ENCODE measurements around the gene COG5.

COG5 gene

DNA sequence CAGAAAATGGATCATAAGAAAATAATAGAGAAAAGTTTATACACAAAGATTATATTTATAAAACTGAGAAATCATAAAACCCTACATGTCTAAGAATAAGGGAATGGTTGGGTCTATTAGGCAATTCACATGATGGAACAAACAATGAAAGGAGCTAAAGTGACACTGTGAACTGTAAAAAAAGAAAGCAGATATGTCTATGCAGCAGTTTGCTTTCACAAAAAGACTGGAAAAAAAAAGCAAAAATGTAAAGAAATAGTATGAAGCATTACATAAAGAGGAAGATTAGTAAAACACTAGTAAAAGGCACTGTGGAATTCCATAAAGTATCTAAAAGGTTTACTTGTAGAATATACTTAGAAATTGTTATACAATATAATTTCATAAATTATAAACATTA, 299.0 kb downstream of the COG5 start:
- H3K4me1 ChIP-seq (ENCODE audit: control insufficient read depth, insufficient read depth, low read depth, low read length) = no peaks in the 10 kb centered on the region
- H3K9ac ChIP-seq (ENCODE audit: low read length) = no peak overlapping the region
- H3K18ac ChIP-seq (ENCODE audit: low read depth in 1 of 2, low read length in 2 of 2) = no peak overlapping the region
- H2BK15ac ChIP-seq (ENCODE audit: low read depth, poor library complexity, severe bottlenecking) = no peak overlapping the region
- H2AK5ac ChIP-seq (ENCODE audit: low read length, severe bottlenecking) = no peak overlapping the region
- no peak overlapping the region for H3K4me3 ChIP-seq (ENCODE audit: insufficient read depth in 1 of 2, low read depth in 1 of 2, low read length in 2 of 2)
- H4K91ac ChIP-seq (ENCODE audit: low read length) = no peak overlapping the region
- H3K4ac ChIP-seq (ENCODE audit: low read depth in 1 of 2, low read length in 2 of 2) = no peak overlapping the region
- no peak overlapping the region for H2BK120ac ChIP-seq (ENCODE audit: low read depth, low read length)
- no peaks in the 10 kb centered on the region for H3K27me3 ChIP-seq (ENCODE audit: control insufficient read depth in 1 of 2, insufficient read depth in 1 of 2, low read length in 2 of 2)
- no peak overlapping the region for H2AFZ ChIP-seq (ENCODE audit: low read depth, low read length)
- no peak overlapping the region for H2BK12ac ChIP-seq (ENCODE audit: low read length in 2 of 2)
- H4K8ac ChIP-seq (ENCODE audit: low read length) = no peak overlapping the region
- H3K14ac ChIP-seq (ENCODE audit: low read length in 2 of 2) = no peak overlapping the region
- peaks cover 0 to 8% of the 10 kb centered on the region in 2 experiments for H3K36me3 ChIP-seq (ENCODE audit: control insufficient read depth in 1 of 2, insufficient read depth in 2 of 2, low read depth in 1 of 2, low read length in 2 of 2)
- no peak overlapping the region for H2BK5ac ChIP-seq (ENCODE audit: low read depth, low read length, poor library complexity, severe bottlenecking)
- DNase-seq = no peak
- no peak overlapping the region for H3K27ac ChIP-seq (ENCODE audit: low read length, poor library complexity, severe bottlenecking)
- H3K9me3 ChIP-seq (ENCODE audit: control insufficient read depth, low read length) = no peaks in the 10 kb centered on the region
- no peak overlapping the region for H3K4me2 ChIP-seq (ENCODE audit: low read length, poor library complexity, severe bottlenecking)
- H3K79me1 ChIP-seq (replicated peaks; ENCODE audit: low read length, poor library complexity, severe bottlenecking) = no peaks in the 10 kb centered on the region
- no peak overlapping the region for H3K23ac ChIP-seq (ENCODE audit: low read length in 2 of 2)

DNA sequence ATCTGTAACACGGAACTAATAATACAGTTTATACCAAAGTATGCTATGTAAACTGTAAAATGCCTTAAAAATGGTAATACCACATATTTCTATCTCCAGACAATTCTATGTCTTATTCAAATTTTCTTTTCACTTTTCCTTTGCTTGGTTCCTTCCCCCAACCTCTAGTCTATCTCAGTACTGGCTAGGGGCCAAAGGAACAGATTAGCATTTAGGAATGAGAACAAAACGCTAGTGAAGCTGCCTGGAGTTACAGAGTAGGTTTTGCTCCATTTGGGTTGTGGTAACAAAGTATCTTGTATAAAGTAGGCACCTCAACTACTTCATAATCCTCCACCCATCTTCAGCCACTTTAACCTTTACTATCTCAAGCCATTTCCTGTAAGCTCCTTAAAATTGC, 300.9 kb downstream of the COG5 start:
- peaks cover 0 to 8% of the 10 kb centered on the region in 2 experiments for H3K36me3 ChIP-seq (ENCODE audit: control insufficient read depth in 1 of 2, insufficient read depth in 2 of 2, low read depth in 1 of 2, low read length in 2 of 2)
- no CpG with 5 or more reads among the region's 2 CpGs for WGBS
- H3K4me2 ChIP-seq (ENCODE audit: low read length, poor library complexity, severe bottlenecking) = no peak overlapping the region
- H3K4me3 ChIP-seq (ENCODE audit: insufficient read depth in 1 of 2, low read depth in 1 of 2, low read length in 2 of 2) = no peak overlapping the region
- no peak overlapping the region for H3K4ac ChIP-seq (ENCODE audit: low read depth in 1 of 2, low read length in 2 of 2)
- no peaks in the 10 kb centered on the region for H3K27me3 ChIP-seq (ENCODE audit: control insufficient read depth in 1 of 2, insufficient read depth in 1 of 2, low read length in 2 of 2)
- H3K4me1 ChIP-seq (ENCODE audit: control insufficient read depth, insufficient read depth, low read depth, low read length) = no peaks in the 10 kb centered on the region
- H4K8ac ChIP-seq (ENCODE audit: low read length) = no peak overlapping the region
- no peak overlapping the region for H3K18ac ChIP-seq (ENCODE audit: low read depth in 1 of 2, low read length in 2 of 2)
- no peak overlapping the region for H3K27ac ChIP-seq (ENCODE audit: low read length, poor library complexity, severe bottlenecking)
- no peak for DNase-seq
- H2BK12ac ChIP-seq (ENCODE audit: low read length in 2 of 2) = no peak overlapping the region
- H2AK5ac ChIP-seq (ENCODE audit: low read length, severe bottlenecking) = no peak overlapping the region
- no peak overlapping the region for H4K91ac ChIP-seq (ENCODE audit: low read length)
- H2AFZ ChIP-seq (ENCODE audit: low read depth, low read length) = no peak overlapping the region
- no peak overlapping the region for H3K23ac ChIP-seq (ENCODE audit: low read length in 2 of 2)
- no peak overlapping the region for H2BK15ac ChIP-seq (ENCODE audit: low read depth, poor library complexity, severe bottlenecking)
- no peaks in the 10 kb centered on the region for H3K79me1 ChIP-seq (replicated peaks; ENCODE audit: low read length, poor library complexity, severe bottlenecking)
- H2BK120ac ChIP-seq (ENCODE audit: low read depth, low read length) = no peak overlapping the region
- no peak overlapping the region for H3K9ac ChIP-seq (ENCODE audit: low read length)
- H3K9me3 ChIP-seq (ENCODE audit: control insufficient read depth, low read length) = no peaks in the 10 kb centered on the region
- H2BK5ac ChIP-seq (ENCODE audit: low read depth, low read length, poor library complexity, severe bottlenecking) = no peak overlapping the region
- H3K14ac ChIP-seq (ENCODE audit: low read length in 2 of 2) = no peak overlapping the region

DNA sequence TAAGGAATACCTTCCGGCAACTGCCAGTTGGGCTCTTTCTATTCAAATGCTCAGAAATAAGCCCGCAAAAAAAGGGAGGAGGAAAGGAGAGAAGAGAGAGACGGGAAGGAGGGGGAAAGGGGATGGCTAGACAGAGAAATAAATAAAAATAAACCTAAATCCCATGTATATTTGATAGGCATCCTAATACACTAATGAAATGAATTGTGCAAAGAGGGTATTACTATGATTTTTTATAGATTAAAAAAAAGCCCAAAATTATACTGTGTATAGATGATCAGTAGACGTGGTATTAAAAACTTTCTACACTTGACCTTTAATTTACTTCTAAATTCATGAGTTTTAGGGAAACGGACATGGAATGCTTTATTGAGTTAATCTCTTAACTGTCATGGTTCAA, 305.0 kb downstream of the COG5 start:
- H3K36me3 ChIP-seq (ENCODE audit: control insufficient read depth in 1 of 2, insufficient read depth in 2 of 2, low read depth in 1 of 2, low read length in 2 of 2) = peaks cover 0 to 8% of the 10 kb centered on the region in 2 experiments

GRCh38 chr7:107255602-107256001, 308.1 kb downstream of the COG5 start:
- Histone ChIP-seq H4K8ac (ENCODE audit: low read length) (no peak overlapping the region), H2BK15ac (ENCODE audit: low read depth, poor library complexity, severe bottlenecking) (no peak overlapping the region), H3K4me3 (ENCODE audit: insufficient read depth in 1 of 2, low read depth in 1 of 2, low read length in 2 of 2) (no peak overlapping the region), H3K36me3 (ENCODE audit: control insufficient read depth in 1 of 2, insufficient read depth in 2 of 2, low read depth in 1 of 2, low read length in 2 of 2) (no peaks in the 10 kb centered on the region), H2BK120ac (ENCODE audit: low read depth, low read length) (no peak overlapping the region), H3K4me2 (ENCODE audit: low read length, poor library complexity, severe bottlenecking) (no peak overlapping the region), H3K27me3 (ENCODE audit: control insufficient read depth in 1 of 2, insufficient read depth in 1 of 2, low read length in 2 of 2) (no peaks in the 10 kb centered on the region), H3K4ac (ENCODE audit: low read depth in 1 of 2, low read length in 2 of 2) (no peak overlapping the region), H3K9me3 (ENCODE audit: control insufficient read depth, low read length) (no peaks in the 10 kb centered on the region), H3K79me1 (replicated peaks; ENCODE audit: low read length, poor library complexity, severe bottlenecking) (peaks cover 3% of the 10 kb centered on the region), H3K9ac (ENCODE audit: low read length) (no peak overlapping the region), H2BK12ac (ENCODE audit: low read length in 2 of 2) (no peak overlapping the region), H3K14ac (ENCODE audit: low read length in 2 of 2) (no peak overlapping the region), H3K27ac (ENCODE audit: low read length, poor library complexity, severe bottlenecking) (no peak overlapping the region), H2AK5ac (ENCODE audit: low read length, severe bottlenecking) (no peak overlapping the region), H3K23ac (ENCODE audit: low read length in 2 of 2) (no peak overlapping the region), H4K91ac (ENCODE audit: low read length) (no peak overlapping the region), H3K18ac (ENCODE audit: low read depth in 1 of 2, low read length in 2 of 2) (no peak overlapping the region), H3K4me1 (ENCODE audit: control insufficient read depth, insufficient read depth, low read depth, low read length) (no peaks in the 10 kb centered on the region), H2BK5ac (ENCODE audit: low read depth, low read length, poor library complexity, severe bottlenecking) (no peak overlapping the region), H2AFZ (ENCODE audit: low read depth, low read length) (no peak overlapping the region)
- DNase-seq = no peak
- 85% methylated on average over 3 of the region's 4 CpGs for WGBS

More for the DNA sequence above, 305.0 kb downstream of the COG5 start:
- H2AK5ac ChIP-seq (ENCODE audit: low read length, severe bottlenecking) = no peak overlapping the region
- H2BK15ac ChIP-seq (ENCODE audit: low read depth, poor library complexity, severe bottlenecking) = no peak overlapping the region
- H3K4ac ChIP-seq (ENCODE audit: low read depth in 1 of 2, low read length in 2 of 2) = no peak overlapping the region
- H3K18ac ChIP-seq (ENCODE audit: low read depth in 1 of 2, low read length in 2 of 2) = no peak overlapping the region
- H2AFZ ChIP-seq (ENCODE audit: low read depth, low read length) = no peak overlapping the region
- no peak overlapping the region for H3K4me3 ChIP-seq (ENCODE audit: insufficient read depth in 1 of 2, low read depth in 1 of 2, low read length in 2 of 2)
- H2BK120ac ChIP-seq (ENCODE audit: low read depth, low read length) = no peak overlapping the region
- no peak overlapping the region for H3K4me2 ChIP-seq (ENCODE audit: low read length, poor library complexity, severe bottlenecking)
- no peak for DNase-seq
- no peak overlapping the region for H3K14ac ChIP-seq (ENCODE audit: low read length in 2 of 2)
- no peaks in the 10 kb centered on the region for H3K4me1 ChIP-seq (ENCODE audit: control insufficient read depth, insufficient read depth, low read depth, low read length)
- H2BK12ac ChIP-seq (ENCODE audit: low read length in 2 of 2) = no peak overlapping the region
- H3K27me3 ChIP-seq (ENCODE audit: control insufficient read depth in 1 of 2, insufficient read depth in 1 of 2, low read length in 2 of 2) = no peaks in the 10 kb centered on the region
- no peak overlapping the region for H3K27ac ChIP-seq (ENCODE audit: low read length, poor library complexity, severe bottlenecking)
- no peak overlapping the region for H4K91ac ChIP-seq (ENCODE audit: low read length)
- H3K9ac ChIP-seq (ENCODE audit: low read length) = no peak overlapping the region
- no peak overlapping the region for H4K8ac ChIP-seq (ENCODE audit: low read length)
- no peak overlapping the region for H3K23ac ChIP-seq (ENCODE audit: low read length in 2 of 2)
- H3K9me3 ChIP-seq (ENCODE audit: control insufficient read depth, low read length) = no peaks in the 10 kb centered on the region
- no peak overlapping the region for H2BK5ac ChIP-seq (ENCODE audit: low read depth, low read length, poor library complexity, severe bottlenecking)
- H3K79me1 ChIP-seq (replicated peaks; ENCODE audit: low read length, poor library complexity, severe bottlenecking) = peaks cover 2% of the 10 kb centered on the region
- WGBS = 100% methylated on average over 2 of the region's 5 CpGs

Measured in mesenchymal stem cell (in vitro differentiated cells and primary cell).